Chondrocyte (in vitro differentiated cells): ENCODE measurements around the gene PRR5L. TPM values are rescaled to one million over a fixed set of nuclear protein-coding genes. Genes with fewer than 3 reads are reported as not detected.

Experiments
- DNase-seq: peaks from one replicate; pipeline ENCODE4 v3.0.0; 2021; ENCODE audit warnings: mixed read lengths, low spot score
- H3K27ac Mint-ChIP-seq: one replicate; pipeline ENCODE4 v1.8.0; 2021; ENCODE audit warnings: mild to moderate bottlenecking, moderate library complexity, mixed read lengths; ENCODE audit not compliant: unreplicated experiment
- H3K27me3 Mint-ChIP-seq: 2 replicates; pipeline ENCODE4 v1.8.0; 2021; ENCODE audit warnings: low read depth, mixed read lengths
- H3K36me3 Mint-ChIP-seq: 2 replicates; pipeline ENCODE4 v1.8.0; 2021; ENCODE audit warnings: low read depth, mixed read lengths
- H3K4me1 Mint-ChIP-seq: 2 replicates; pipeline ENCODE4 v1.8.0; 2021; ENCODE audit warnings: low read depth, mild to moderate bottlenecking, mixed read lengths
- H3K4me3 Mint-ChIP-seq: one replicate; pipeline ENCODE4 v1.8.0; 2021; ENCODE audit warnings: mild to moderate bottlenecking, moderate library complexity, mixed read lengths; ENCODE audit not compliant: unreplicated experiment
- H3K9me3 Mint-ChIP-seq: 2 replicates; pipeline ENCODE4 v1.8.0; 2021; ENCODE audit warnings: low read depth, mixed read lengths
- total RNA-seq: library from RNA; stranded (reverse); gene quantifications from 3 replicates; pipeline ENCODE4 v1.2.1, GENCODE V29; 2021
- TF ChIP-seq, protein P1 (sequence below): fragments of 200-600 bp; sonication (generic); IDR thresholded peaks from 2 replicates; pipeline ENCODE4 v1.5.0; 2021; ENCODE audit warnings: antibody characterized with exemption, mild to moderate bottlenecking, moderate library complexity

PRR5L gene
- total RNA-seq, 1 donor from 2014 or later, result 50.7 TPM

- H3K36me3 Mint-ChIP-seq, result peaks cover 51% of the 10 kb centered on the region
- no peaks in the 10 kb centered on the region for H3K9me3 Mint-ChIP-seq
- TF ChIP-seq, protein P1, sequence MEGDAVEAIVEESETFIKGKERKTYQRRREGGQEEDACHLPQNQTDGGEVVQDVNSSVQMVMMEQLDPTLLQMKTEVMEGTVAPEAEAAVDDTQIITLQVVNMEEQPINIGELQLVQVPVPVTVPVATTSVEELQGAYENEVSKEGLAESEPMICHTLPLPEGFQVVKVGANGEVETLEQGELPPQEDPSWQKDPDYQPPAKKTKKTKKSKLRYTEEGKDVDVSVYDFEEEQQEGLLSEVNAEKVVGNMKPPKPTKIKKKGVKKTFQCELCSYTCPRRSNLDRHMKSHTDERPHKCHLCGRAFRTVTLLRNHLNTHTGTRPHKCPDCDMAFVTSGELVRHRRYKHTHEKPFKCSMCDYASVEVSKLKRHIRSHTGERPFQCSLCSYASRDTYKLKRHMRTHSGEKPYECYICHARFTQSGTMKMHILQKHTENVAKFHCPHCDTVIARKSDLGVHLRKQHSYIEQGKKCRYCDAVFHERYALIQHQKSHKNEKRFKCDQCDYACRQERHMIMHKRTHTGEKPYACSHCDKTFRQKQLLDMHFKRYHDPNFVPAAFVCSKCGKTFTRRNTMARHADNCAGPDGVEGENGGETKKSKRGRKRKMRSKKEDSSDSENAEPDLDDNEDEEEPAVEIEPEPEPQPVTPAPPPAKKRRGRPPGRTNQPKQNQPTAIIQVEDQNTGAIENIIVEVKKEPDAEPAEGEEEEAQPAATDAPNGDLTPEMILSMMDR, result no peak
- H3K4me3 Mint-ChIP-seq, result no peak overlapping the region
- DNase-seq, result no peak
- H3K4me1 Mint-ChIP-seq, result peaks cover 94% of the 10 kb centered on the region
- no peaks in the 10 kb centered on the region for H3K27me3 Mint-ChIP-seq
- no peak overlapping the region for H3K27ac Mint-ChIP-seq
Measured at GRCh38 chr11:36451045-36451444, 155.0 kb downstream of the PRR5L start.

GRCh38 chr11:36451681-36452080, 155.6 kb downstream of the PRR5L start:
- H3K4me3 Mint-ChIP-seq, result no peak overlapping the region
- TF ChIP-seq, protein P1, result no peak
- no peak overlapping the region for H3K27ac Mint-ChIP-seq
- H3K36me3 Mint-ChIP-seq, result peaks cover 47% of the 10 kb centered on the region
- no peak for DNase-seq
- peaks cover 97% of the 10 kb centered on the region for H3K4me1 Mint-ChIP-seq
- H3K9me3 Mint-ChIP-seq, result no peaks in the 10 kb centered on the region
- H3K27me3 Mint-ChIP-seq, result no peaks in the 10 kb centered on the region

DNA sequence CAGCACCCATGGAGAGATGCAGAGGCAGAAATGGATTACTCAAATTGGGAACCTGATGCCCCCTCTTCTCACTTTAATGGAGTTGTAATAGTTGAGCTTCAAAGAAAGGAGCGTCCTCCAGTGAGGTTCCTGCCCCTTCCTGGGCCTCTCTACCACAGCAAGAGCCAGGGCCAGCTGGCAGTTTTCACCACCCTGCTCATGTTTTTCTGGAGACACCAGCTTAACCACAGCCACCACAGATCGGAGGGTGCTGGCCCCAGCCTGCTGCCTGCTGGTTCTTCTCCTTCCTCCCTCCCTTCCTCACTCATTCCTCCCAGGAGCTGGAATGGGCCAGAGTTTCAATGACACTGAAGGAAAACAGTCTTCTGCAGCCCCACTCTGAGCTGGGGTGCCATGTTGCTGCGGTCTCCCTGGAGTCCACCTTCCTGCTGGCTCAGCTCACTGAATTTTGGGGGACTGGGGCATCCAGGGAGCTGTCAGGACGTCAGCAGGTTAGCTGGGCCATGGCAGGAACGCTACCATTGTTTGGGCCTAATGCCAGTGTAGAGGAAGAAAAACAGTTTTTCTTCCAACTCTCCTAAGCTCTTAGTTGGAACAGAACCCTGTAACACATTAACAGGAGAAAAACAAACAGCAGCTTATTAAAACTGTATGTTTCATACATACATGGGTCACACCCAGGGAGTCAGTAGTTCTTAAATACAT, 156.3 kb downstream of the PRR5L start:
- Mint-ChIP-seq H3K36me3 (peaks cover 47% of the 10 kb centered on the region), H3K27me3 (no peaks in the 10 kb centered on the region), H3K4me1 (peaks cover 95% of the 10 kb centered on the region), H3K9me3 (no peaks in the 10 kb centered on the region), H3K27ac (peak overlapping the region; percentile 88), H3K4me3 (no peak overlapping the region)
- no peak for DNase-seq
- TF ChIP-seq, protein P1, result no peak

GRCh38 chr11:36452961-36453360, 156.9 kb downstream of the PRR5L start:
- TF ChIP-seq, protein P1, result no peak
- Mint-ChIP-seq H3K9me3 (no peaks in the 10 kb centered on the region), H3K36me3 (peaks cover 46% of the 10 kb centered on the region), H3K4me3 (no peak overlapping the region), H3K27me3 (no peaks in the 10 kb centered on the region), H3K4me1 (peaks cover 95% of the 10 kb centered on the region), H3K27ac (peak overlapping the region; percentile 88)
- no peak for DNase-seq

- Mint-ChIP-seq H3K4me1 (peaks cover 87% of the 10 kb centered on the region), H3K36me3 (peaks cover 45% of the 10 kb centered on the region)
Measured at GRCh38 chr11:36453678-36454077, 157.6 kb downstream of the PRR5L start.

More at GRCh38 chr11:36453678-36454077, 157.6 kb downstream of the PRR5L start:
- Mint-ChIP-seq H3K9me3 (no peaks in the 10 kb centered on the region), H3K4me3 (no peak overlapping the region), H3K27me3 (no peaks in the 10 kb centered on the region), H3K27ac (peak overlapping the region; percentile 99)
- no peak for DNase-seq
- TF ChIP-seq, protein P1, result no peak
